Ovary (tissue), 3 donors: ENCODE results near the gene TRIOBP.

Experiments used
- EP300 ChIP-seq: sonication (generic); formaldehyde crosslinking; IDR thresholded peaks from one replicate; pipeline ENCODE4 v1.6.1; 2017; ENCODE audit warnings: antibody characterized with exemption
- POLR2A ChIP-seq: fragments of 450-650 bp; IDR thresholded peaks from one replicate; pipeline ENCODE4 v1.6.1; 2017; ENCODE audit warnings: antibody characterized with exemption, mild to moderate bottlenecking, moderate library complexity
- TF ChIP-seq, protein P1 (sequence below), 3 donors: fragments of 450-650 bp in 2 of 3; fragments of 200-600 bp in 1 of 3; IDR thresholded peaks; one replicate each; pipeline versions ENCODE4 v1.5.1 to v1.8.0; 2016 to 2022; ENCODE audit warnings: antibody characterized with exemption in 3 of 3, mild to moderate bottlenecking in 1 of 3
- donor health status: DM: no; HTN: no; CAD: no.

- TF ChIP-seq, protein P1, sequence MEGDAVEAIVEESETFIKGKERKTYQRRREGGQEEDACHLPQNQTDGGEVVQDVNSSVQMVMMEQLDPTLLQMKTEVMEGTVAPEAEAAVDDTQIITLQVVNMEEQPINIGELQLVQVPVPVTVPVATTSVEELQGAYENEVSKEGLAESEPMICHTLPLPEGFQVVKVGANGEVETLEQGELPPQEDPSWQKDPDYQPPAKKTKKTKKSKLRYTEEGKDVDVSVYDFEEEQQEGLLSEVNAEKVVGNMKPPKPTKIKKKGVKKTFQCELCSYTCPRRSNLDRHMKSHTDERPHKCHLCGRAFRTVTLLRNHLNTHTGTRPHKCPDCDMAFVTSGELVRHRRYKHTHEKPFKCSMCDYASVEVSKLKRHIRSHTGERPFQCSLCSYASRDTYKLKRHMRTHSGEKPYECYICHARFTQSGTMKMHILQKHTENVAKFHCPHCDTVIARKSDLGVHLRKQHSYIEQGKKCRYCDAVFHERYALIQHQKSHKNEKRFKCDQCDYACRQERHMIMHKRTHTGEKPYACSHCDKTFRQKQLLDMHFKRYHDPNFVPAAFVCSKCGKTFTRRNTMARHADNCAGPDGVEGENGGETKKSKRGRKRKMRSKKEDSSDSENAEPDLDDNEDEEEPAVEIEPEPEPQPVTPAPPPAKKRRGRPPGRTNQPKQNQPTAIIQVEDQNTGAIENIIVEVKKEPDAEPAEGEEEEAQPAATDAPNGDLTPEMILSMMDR (IDR thresholded peaks at IDR 0.05): no peak
- no peak for TF ChIP-seq POLR2A
- no peak for TF ChIP-seq EP300
These were observed 48.9 kb upstream of the TRIOBP start for GRCh38 chr22:37647928-37648327.
